ENCODE results near the gene GALNT8.

Gene GALNT8

DNA sequence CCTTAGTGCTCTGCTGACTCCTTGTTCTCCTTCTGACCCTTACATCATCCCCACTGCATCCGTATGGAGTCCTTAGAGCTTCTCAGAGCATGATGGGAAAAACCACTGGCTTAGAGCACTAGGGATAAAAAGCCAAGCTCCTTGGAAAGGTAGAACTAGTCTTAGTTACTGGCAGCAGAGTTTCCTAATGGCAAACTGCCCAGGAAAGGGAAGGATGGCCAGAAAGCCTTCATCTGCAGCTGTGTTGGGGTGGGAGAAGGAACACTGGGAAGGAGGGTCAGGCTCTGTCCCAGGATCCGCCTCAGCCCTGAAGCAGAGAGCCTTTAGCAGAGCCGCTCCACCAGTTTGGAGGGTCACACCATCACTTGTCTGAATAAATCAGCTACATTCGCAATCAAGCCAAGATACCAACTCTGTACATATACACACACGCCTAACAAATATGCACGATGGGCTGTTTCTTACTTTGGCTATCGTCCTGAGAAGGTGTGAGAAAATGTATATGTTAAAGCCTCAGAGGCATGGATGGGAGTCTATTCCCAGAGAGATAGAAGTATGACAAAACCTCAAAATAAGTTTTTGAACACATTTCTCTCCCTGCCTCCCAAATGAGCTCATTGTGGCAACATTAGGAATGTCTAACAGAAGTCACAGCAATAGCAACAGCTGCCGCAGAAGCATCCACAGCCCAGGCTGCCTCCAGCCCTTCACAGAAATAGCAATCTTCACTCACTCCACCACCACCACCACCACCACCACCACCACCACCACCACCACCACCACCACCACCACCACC lies 18.6 kb upstream of the GALNT8 start:
- no peak overlapping the region for H2AFZ ChIP-seq (ENCODE audit: low read depth, low read length, severe bottlenecking)
- H3K9ac ChIP-seq (ENCODE audit: low read length), result no peak overlapping the region
- H3K27ac ChIP-seq (ENCODE audit: low read depth, low read length), result no peak overlapping the region
- no peaks in the 10 kb centered on the region for H3K79me2 ChIP-seq (ENCODE audit: insufficient read depth, low read length)
- no peak overlapping the region for H3K4me2 ChIP-seq (ENCODE audit: low read depth, low read length, poor library complexity, severe bottlenecking)
- H3F3A ChIP-seq (ENCODE audit: insufficient read depth), result no peaks in the 10 kb centered on the region
- H3K9me3 ChIP-seq (ENCODE audit: insufficient read depth, low read length), result no peaks in the 10 kb centered on the region
- no peak overlapping the region for H3K4me3 ChIP-seq (ENCODE audit: insufficient read depth, low read length, poor library complexity, severe bottlenecking)
- no peaks in the 10 kb centered on the region for H4K20me1 ChIP-seq (ENCODE audit: low read depth, low read length)
- H3K9me2 ChIP-seq (replicated peaks; ENCODE audit: insufficient read depth, low read length), result no peaks in the 10 kb centered on the region
- no peaks in the 10 kb centered on the region for H3K27me3 ChIP-seq (ENCODE audit: low read length)
- no peaks in the 10 kb centered on the region for H3K36me3 ChIP-seq (ENCODE audit: low read length)
- TF ChIP-seq, protein P1, sequence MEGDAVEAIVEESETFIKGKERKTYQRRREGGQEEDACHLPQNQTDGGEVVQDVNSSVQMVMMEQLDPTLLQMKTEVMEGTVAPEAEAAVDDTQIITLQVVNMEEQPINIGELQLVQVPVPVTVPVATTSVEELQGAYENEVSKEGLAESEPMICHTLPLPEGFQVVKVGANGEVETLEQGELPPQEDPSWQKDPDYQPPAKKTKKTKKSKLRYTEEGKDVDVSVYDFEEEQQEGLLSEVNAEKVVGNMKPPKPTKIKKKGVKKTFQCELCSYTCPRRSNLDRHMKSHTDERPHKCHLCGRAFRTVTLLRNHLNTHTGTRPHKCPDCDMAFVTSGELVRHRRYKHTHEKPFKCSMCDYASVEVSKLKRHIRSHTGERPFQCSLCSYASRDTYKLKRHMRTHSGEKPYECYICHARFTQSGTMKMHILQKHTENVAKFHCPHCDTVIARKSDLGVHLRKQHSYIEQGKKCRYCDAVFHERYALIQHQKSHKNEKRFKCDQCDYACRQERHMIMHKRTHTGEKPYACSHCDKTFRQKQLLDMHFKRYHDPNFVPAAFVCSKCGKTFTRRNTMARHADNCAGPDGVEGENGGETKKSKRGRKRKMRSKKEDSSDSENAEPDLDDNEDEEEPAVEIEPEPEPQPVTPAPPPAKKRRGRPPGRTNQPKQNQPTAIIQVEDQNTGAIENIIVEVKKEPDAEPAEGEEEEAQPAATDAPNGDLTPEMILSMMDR (IDR thresholded peaks at IDR 0.05; ENCODE audit: insufficient read depth, low read length, poor library complexity, severe bottlenecking), result no peak
- TF ChIP-seq EZH2phosphoT487 (conservative IDR thresholded peaks at IDR 0.05; ENCODE audit: low read length), result no peak

DNA sequence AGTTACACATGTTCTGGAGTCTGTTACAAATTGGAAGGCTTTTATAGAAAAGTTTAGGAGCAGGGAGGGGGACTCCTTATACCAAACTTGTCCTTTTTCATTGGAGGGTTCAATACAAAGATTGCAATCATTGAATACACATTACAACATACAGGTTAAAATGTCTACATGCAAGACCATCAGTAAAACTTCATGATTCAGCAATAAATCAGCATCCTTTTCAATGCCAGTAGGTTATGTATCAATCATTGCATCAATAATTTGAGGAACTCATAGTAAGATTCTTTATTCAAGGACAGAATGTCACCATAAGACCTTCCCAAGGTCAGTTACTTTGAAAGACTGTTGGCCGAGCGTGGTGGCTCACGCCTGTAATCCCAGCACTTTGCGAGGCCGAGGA lies 16.5 kb upstream of the GALNT8 start:
- Histone ChIP-seq H3F3A (ENCODE audit: insufficient read depth) (no peaks in the 10 kb centered on the region), H3K79me2 (ENCODE audit: insufficient read depth, low read length) (no peaks in the 10 kb centered on the region), H3K9ac (ENCODE audit: low read length) (no peak overlapping the region), H2AFZ (ENCODE audit: low read depth, low read length, severe bottlenecking) (no peak overlapping the region), H3K9me2 (replicated peaks; ENCODE audit: insufficient read depth, low read length) (no peaks in the 10 kb centered on the region), H3K36me3 (ENCODE audit: low read length) (no peaks in the 10 kb centered on the region), H3K27ac (ENCODE audit: low read depth, low read length) (no peak overlapping the region), H3K27me3 (ENCODE audit: low read length) (no peaks in the 10 kb centered on the region), H3K4me3 (ENCODE audit: insufficient read depth, low read length, poor library complexity, severe bottlenecking) (no peak overlapping the region), H3K9me3 (ENCODE audit: insufficient read depth, low read length) (no peaks in the 10 kb centered on the region), H3K4me2 (ENCODE audit: low read depth, low read length, poor library complexity, severe bottlenecking) (no peak overlapping the region), H4K20me1 (ENCODE audit: low read depth, low read length) (no peaks in the 10 kb centered on the region)
- no peak for TF ChIP-seq EZH2phosphoT487 (conservative IDR thresholded peaks at IDR 0.05; ENCODE audit: low read length)
- TF ChIP-seq, protein P1 (IDR thresholded peaks at IDR 0.05; ENCODE audit: insufficient read depth, low read length, poor library complexity, severe bottlenecking), result no peak

DNA sequence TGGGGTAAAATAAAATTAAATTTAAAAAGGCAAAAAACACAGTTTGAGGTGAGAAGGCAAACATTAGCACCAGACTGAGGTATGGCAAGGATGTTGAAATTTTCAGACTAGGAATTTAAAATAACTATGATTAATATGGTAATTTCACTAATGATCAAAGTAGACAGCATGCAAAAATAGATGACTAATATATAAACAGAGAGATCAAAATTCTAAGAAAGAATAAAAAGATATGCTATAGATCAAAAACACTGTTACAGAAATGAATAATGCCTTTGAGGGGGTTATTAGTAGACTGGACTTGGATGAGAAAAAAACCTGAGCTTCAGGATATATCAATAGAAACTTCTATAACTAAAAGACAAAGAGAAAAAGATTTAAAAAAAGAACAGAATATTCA lies 14.4 kb upstream of the GALNT8 start:
- Histone ChIP-seq H3K9me3 (ENCODE audit: insufficient read depth, low read length) (no peaks in the 10 kb centered on the region), H2AFZ (ENCODE audit: low read depth, low read length, severe bottlenecking) (no peak overlapping the region), H4K20me1 (ENCODE audit: low read depth, low read length) (no peaks in the 10 kb centered on the region), H3K27ac (ENCODE audit: low read depth, low read length) (no peak overlapping the region), H3K9ac (ENCODE audit: low read length) (no peak overlapping the region), H3K79me2 (ENCODE audit: insufficient read depth, low read length) (no peaks in the 10 kb centered on the region), H3K36me3 (ENCODE audit: low read length) (no peaks in the 10 kb centered on the region), H3K9me2 (replicated peaks; ENCODE audit: insufficient read depth, low read length) (no peaks in the 10 kb centered on the region), H3F3A (ENCODE audit: insufficient read depth) (no peaks in the 10 kb centered on the region), H3K4me2 (ENCODE audit: low read depth, low read length, poor library complexity, severe bottlenecking) (no peak overlapping the region), H3K4me3 (ENCODE audit: insufficient read depth, low read length, poor library complexity, severe bottlenecking) (no peak overlapping the region), H3K27me3 (ENCODE audit: low read length) (no peaks in the 10 kb centered on the region)
- TF ChIP-seq EZH2phosphoT487 (conservative IDR thresholded peaks at IDR 0.05; ENCODE audit: low read length), result no peak
- TF ChIP-seq, protein P1 (IDR thresholded peaks at IDR 0.05; ENCODE audit: insufficient read depth, low read length, poor library complexity, severe bottlenecking), result no peak

All from SU-DHL-6 (cell line).